IPS-NIHi11 (cell line): ENCODE measurements around the gene GALNT9.

Experiments
- DNase-seq: peaks from one replicate; pipeline ENCODE4 v3.0.0; 2012; ENCODE audit warnings: mixed read lengths, low spot score

GALNT9 gene

DNA sequence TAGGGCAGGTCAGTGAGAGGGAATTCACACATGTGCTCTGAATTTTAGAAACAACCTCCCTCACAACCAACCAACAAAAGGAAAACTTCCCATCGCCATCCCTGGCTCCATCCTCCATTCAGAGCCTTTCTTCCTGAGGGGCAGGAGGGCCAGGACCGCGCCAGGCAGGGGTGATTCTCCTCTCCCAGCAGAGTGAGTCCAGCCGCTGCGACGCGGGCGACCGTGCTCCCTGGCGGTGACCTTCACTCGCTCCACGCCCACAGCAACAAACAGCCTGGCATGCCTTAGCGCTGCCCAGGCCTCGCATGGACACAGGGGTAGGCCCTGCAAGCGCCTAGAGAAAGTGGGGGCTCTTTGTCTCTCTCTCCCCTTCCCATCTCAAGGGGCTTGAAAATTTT lies 3.7 kb downstream of the GALNT9 start:
- DNase-seq = no peak

DNA sequence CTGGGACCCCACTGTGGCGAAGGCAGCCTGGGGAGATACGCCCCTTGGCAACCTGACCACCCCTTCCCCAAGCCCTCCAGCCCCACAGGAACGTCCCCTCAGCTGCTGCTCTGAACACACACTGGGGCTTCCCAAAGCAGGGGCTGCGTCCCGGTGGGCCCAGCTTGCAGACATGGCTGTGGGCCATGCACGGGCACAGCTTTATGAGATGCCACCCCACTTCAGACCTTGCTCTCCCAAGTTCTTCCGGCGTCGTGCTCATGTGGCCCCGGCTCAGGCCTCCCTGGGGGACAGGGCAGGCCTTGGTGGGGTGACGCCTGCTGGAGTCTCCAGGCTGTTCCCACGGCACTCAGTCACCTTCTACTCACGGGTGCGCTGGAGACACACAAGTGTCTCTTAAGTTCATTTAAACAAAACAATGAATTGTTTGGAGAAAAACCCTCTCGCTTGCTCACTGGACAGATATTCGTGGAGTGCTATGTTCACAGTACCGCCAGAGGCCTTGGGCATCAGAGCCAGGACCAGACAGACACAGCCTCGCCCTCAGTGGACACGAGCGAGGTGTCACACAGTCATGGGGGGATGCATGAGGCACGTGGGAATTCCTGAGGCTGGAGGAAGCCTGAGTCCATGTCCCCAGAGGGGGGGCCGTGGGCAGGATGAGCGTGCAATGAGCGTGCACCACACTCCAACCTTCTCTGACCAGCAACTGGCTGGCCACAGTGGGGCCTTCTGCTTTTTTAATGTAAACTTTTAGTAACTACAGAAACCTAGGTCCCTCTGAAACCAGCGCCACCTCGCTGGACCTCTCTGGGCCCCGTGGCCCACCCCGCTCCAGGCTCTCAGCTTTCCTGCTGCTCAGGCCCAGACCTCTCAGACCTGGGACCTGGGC lies 4.3 kb downstream of the GALNT9 start:
- no peak for DNase-seq

DNA sequence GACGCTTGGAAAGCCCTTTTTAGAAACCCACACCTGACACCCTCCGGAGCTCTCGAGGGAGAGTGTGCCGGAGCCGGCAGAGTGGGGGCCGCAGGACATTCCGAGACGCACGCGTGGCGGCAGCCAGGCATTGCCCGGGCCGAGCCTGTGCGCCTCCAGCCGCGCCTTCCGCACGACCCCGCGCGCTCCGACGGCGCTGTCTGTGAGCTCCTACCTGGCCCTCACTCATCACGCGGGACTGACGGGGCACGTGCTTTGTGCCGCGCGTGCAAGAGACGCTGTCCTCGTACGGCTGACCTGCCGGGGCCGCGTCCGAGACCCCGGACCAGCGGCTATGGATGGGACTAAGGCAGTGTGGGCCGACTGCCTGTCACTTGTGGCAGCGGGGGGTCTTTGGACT lies 5.2 kb downstream of the GALNT9 start:
- DNase-seq = no peak

DNA sequence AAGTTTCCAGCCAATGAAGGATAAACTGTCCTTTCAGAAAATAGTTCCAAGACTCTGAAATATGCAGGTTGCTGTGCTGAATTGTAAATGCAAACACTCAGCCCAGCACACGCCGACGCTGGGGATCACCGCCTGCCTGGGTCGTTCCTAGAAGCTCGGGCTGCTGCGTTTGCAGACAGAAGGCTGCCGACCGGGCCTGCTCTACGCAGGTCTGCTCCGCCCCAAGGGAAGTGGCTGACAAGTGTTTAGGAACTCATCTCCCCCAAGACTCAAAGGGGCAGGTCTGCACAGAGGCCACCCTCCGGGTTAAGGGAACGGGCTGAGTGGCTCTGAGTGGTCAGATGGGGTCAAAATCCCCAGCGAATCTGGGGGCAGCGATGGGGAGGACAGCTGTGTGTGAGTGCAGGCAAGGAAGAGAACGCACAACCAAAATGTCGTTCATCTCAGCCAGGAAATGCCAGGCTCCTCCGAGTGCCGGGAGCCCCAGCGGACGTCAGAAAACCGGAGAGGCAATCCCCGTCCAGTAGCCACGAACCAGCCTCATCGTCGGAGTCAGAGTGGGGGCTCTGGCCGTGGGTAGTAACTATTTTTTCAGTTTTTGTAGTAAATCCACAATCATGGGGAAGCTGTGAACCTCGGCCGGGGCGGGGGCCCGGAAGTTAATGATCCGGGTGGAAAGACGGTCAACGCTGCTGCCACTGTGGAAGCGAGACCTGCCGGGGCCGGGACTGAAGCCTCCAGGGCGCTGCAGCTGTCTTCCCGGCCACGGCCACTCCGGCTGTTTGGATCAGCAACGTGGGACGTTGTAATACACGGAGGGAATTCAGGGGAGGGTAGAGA lies 6.0 kb downstream of the GALNT9 start:
- no peak for DNase-seq

DNA sequence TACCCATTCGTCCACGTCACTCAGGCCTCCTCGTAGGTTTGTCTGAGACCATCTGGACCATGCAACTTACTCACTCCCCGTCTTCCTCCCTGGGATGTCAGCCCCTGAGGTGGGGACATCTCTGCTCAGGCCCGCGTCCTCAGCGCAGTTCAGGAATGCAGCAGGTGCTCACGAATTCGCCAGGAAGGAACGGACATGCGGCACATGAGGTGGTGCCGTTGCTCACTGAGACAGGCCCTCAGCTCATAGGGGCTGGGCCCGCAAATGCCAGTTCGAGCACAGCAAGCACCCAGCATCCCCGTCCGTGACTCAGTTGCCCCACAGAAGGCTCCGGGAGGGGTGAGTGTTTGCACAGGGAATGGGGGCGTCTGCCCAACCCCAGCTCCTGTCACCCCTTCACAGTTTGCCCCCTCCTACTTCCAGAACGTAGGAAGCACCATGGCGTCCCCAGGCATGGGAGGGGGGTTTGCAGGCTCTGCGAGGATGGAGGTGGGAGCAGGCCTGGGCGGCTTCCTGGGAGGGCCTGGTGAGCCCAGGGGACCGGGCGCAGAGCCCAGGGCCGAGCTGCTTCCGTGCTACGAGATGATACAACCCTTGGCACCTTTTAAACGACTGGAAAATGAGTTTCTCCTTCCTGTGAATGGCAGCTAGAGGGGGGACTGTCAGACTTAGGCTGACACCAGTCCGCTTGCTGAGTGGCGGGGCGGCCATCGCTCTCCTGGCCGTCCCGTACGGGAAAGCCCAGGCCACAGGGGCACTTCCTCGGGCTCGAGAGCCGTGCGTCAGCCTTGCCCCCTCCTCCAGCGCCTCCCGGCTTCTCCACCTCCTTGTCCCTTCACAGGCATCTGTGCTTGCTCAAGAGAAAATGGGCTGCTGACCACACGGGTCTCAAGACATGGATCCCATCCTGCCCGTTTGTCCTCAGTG lies 6.9 kb downstream of the GALNT9 start:
- no peak for DNase-seq

DNA sequence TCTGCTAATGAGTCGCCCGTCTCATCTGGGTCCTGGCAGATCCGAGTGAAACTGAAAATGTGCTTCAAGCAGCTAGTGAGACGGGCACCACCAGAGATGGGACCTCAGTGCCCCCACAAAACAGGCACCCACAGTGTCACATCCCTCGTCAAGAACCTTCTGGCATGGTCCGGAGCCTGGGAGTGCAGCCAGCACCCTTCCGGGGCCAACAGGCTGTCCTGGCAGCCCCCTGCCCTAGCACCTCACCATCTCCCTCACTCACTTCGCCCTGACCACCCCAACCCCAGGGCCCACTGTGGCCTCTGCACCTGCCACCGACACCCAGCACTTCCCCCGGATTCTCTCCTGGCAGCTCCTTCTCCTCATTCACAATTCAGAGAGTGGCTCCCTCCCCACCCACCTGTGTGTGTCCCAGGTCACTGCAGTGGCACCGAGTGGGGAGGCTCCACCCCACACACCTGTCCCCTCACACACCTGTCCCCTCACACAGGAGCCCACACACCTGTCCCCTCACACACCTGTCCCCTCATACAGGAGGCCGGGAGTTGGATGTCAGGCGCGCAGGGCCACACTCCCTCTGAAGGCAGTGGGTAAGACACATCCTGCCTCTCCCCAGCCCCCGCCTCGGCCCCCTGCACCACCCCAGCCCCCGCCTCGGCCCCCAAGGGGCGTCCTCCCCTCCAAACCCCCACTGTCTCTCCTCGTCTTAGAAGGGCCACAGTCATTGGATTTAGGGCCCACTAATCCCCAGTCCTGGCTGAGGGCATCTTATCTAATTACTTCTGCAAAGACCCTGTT lies 7.9 kb downstream of the GALNT9 start:
- DNase-seq = no peak

DNA sequence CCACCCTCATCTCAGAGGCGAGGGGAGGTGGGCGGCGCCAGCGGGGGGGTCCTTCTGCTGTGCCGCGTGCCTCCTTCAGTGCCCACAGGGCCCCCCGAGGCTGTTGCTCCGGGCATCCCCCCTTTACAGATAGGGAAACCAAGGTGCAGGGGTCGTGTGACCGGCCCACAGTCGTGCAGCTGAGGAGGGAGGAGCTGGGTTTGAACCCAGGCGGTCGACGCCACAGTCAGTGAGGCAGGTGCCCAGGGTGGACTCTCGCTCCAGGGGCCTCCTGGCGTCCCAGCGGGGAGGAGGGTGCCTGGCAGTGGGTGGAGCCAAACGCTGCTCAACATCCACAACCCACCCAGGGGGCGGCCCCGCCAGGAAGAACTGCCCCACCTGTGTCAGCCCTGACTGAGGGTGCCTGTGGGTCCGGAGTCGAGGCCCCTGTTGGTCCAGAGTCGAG lies 8.6 kb downstream of the GALNT9 start:
- no peak for DNase-seq

DNA sequence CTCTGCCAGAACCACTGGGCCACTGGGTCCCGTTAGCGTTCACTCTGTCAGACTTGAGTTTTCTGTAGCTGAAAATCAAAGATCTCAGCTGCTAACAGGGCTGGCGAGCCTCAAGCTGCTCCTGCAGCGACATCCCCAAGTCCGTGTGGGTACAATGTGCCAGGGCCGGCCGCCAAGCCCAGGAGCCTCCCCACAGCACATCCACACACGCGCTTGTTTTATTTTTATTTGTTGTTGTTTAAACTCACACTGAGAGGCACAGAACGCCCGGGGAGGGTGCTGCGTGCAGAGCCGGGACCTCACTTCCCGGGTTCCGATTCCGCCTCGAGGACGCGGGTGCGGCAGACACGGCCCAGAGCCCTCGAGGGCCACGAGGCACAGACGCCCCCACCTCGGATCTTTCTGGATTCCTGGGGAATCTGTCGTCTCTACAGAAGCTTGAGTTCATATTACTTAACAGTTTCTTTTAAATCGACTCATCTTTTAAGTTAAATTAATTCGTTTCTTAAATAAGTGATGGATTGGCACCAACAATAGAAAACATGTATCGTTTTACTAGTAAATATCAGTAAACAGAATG lies 9.3 kb downstream of the GALNT9 start:
- no peak for DNase-seq

DNA sequence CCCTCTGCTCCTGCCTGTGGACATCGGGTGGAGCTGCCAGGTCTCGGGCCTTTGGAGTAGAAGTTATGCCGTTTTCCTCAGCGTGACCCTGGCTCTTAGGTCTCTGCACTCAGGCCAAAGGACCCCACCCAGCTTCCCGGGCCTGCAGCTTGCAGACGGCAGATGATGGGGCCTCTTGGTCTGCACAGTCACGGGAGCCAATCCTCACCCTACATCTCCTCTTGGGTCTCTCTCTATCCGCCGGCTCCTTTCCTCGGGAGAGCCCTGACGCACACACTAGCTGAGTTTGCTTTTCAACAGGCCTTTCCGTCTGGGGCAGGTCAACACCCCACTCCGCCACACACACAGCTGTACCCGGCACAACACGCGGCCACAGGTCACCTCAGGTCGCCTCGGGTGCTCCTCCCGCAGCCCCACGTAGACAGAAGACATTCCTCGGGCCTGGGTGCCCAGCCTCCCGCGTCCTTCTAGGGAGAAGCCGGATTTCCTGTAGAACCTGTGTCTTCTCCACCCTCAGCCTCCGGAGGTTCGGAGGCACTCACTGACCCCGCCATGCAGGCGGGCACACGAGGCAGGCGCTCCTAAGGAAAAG lies 9.9 kb downstream of the GALNT9 start:
- DNase-seq = no peak

DNA sequence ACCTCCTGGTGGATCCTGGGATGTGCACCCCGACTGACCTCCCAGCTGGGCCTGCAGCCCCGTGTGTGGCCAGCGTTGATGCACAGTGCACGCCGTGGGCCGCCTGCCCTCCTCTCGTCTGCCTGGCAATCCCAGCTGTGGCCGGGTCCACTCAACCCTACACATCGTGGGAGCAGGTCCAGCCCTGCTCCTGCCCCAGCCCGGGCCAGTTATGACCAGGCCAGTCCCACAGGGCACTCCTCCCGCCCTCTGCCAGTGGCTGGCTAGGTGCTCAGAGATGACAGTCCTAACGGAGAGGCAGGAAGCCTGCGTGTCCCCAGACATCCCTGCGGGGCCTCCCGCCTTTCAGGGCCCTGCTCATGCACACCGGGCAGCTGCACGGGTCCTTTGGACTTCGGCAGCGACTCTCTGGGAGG lies 10.8 kb downstream of the GALNT9 start:
- no peak for DNase-seq

DNA sequence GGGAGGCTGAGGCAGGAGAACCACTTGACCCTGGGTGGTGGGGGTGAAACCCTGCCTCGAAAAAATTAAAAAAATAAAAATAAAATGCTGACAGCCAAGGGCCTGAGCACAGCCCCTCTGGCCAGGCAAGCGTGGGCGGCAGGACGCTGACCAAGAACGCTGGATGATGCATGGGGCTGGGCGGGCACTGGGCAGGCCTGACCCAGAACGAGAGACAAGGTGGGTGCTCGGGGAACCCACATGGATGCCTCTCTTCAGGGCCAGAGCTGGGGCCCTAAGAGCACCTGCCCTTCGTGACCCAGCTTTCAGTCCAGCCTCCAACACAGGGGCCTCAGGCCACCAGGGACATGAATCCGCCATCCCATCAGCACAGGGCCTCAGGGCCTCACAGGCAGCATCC lies 11.3 kb downstream of the GALNT9 start:
- DNase-seq = no peak

DNA sequence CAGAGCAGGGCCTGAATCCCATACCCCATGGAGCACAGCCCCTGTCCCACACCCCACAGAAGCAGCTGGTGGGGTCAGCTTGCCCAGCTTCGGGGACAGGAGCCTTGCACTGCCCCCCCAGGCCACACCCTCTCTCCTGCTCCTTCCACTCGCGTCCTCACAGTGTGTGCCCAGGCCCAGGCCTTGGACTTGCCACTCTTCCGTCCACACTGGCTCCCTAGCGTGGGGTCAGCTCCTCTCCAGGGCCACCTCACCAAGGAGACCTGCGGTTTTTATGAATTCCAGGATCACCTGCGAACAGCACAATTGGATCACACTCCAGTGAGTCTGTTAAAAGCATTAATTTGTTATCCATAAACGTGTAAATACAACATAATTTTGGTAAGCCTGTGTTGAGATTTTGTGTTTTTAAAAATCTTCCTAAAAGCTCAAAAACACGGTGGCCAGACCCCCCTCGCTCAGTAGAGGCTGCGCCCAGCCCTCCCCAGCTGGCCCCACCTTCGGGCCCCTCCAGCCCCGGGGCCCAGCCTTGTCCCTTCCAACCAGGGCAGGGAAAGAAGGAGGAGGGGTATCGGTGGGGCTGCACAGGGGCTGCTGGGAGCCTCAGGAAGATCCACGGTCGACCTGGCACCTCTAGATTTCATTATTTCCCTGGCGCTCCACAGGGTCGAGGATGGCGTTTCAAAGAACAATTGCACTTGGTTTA lies 12.0 kb downstream of the GALNT9 start:
- DNase-seq = no peak

DNA sequence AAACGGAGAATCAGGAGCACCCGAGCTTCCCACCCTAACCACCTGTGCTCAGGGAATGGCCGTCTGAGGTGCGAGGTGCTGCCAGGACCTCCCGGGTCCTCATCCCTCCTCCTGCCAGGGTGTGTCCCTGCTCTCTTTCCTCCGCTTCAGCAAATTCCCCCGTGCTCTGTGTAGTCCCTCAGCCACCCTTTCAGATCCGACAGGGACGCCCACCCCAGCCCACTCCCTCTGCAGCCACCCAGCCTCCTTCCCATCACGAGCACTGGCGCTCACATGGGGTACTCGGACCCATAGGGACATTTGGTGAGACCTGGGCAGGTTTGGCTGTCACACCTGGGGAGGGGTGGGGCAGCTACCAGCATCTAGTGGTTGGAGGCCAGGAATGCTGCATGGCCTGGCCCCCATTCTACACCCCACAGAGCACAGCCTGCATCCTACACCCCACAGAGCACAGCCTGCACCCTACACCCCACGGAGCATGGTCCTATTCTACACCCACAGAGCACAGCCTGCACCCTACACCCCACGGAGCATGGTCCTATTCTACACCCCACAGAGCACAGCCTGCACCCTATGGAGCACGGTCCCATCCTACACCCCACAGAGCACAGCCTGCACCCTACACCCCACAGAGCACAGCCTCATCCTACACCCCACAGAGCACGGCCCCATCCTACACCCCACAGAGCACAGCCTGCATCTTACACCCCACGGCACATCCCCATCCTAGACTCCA lies 12.7 kb downstream of the GALNT9 start:
- DNase-seq = no peak

DNA sequence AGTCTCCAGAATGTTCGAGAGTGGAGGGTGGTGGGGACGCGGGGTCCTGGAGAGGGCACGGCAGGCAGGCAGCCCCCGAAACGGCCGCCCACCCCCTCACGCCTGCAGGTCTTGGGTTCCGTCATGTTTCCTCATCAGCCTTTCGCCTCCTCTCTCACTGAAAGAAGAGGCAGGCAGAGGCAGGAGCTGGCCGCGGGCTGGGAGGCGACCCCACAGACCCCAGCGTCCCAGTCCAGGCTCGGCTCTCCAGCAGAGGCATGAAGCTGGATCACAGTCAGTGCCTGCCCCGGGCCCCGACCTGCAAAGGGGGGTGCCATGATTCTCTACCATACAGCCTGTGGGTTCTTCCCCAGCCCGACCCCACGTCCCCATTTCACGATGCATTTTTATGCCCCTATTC lies 13.4 kb downstream of the GALNT9 start:
- DNase-seq = no peak

DNA sequence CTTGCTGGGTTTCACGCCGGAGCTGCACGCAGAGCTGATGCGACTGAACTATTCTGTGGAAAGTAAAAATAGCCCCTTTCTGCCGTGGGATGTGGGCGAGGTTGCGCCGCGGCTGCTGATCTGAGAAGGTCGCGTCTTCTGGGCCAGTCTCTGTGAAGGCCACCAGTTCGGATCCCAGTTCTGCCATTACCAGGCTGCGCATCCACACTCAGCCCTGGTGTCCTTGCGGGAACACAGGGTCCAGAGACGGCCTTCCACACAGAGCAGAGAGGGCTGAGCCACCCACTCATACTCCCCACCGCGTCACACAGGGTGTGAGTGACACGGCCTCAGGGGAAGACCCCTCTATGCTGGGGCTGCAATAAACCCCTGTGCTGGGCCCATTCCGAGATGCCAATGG lies 13.9 kb downstream of the GALNT9 start:
- no peak for DNase-seq

DNA sequence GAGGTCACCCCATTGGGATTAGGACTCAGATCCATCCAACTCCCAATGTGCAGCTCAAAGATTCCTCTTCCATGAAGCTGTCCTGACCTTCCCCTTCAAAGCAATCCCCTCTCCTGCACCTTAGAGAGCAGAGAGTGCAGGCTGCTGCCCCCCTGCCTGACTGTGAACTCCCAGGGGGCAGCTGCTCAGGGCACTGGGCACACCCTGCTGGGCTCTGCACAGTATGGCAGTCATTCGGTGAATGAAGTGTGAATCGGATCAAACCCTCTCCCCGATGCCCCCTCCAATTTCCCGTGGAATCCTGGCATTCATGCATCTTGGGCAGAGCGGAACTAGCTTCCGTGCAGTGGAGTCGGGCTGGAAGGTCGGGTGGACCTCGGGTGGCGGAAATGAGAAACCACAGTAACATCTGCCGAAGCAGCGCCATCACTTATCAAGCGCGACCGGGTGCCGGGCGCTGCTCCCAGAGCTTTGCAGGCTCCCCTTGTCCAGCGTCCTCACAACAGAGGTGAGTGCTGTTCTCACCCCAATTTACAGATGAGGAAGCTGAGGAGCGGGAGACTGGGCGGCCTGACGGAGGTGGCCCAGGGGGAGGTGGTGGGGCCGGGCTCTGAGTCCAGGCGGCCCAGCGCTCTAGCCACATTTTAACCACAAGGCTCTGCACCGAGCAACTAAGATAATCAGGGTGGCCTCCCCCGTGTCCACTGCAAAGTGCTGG lies 14.7 kb downstream of the GALNT9 start:
- DNase-seq = no peak

DNA sequence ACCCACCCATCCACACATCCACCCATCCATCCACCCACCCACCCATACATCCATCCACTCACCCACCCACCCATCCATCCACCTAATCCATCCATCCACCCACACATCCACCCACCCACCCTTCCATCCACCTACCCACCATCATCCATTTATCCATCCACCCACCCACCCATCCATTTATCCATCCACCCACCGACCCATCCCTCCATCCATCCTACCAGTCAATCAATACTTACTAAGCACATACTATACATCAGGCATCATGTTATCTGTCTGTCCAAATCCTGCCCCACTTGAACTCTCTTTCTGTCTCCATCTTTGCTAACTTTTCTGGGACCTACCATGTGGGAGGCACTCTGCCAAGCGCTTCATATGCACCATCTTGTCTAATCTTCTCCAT lies 15.4 kb downstream of the GALNT9 start:
- DNase-seq = no peak

DNA sequence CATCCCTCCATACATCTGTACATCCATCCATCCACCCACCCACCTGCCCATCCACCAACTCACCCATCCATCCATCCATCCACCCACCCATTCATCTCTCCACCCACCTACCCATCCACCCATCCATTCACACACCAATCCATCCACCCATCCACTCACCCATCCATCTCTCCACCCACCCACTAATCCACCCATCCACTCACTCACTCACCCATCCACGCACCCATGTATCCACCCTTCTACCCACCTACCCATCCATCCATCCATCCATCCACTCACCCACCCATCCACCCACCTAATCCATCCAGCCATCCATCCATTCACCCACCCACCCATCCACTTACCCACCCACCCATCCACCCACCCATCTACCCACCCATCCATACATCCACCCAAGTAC lies 16.2 kb downstream of the GALNT9 start:
- no peak for DNase-seq
